Measurements from ENCODE around the gene ARMC3.

ARMC3 gene

GRCh38 chr10:22958338-22958737 is 30.5 kb downstream of the ARMC3 start:
- TF ChIP-seq POU6F1 (CRISPR knock-in tag; IDR thresholded peaks at IDR 0.05; ENCODE audit: borderline replicate concordance, low read depth) (no peak), TSHZ2 (CRISPR knock-in tag; IDR thresholded peaks at IDR 0.05) (no peak), GLIS3 (CRISPR knock-in tag; IDR thresholded peaks at IDR 0.05) (no peak), ZNF70 (CRISPR knock-in tag; IDR thresholded peaks at IDR 0.05) (no peak), CREB5 (CRISPR knock-in tag; IDR thresholded peaks at IDR 0.05; ENCODE audit: low read depth) (no peak), ISL1 (CRISPR knock-in tag; IDR thresholded peaks at IDR 0.05) (no peak), ARNTL (CRISPR knock-in tag; IDR thresholded peaks at IDR 0.05; ENCODE audit: borderline replicate concordance, low read depth) (no peak)
- no peak for ATAC-seq

- TF ChIP-seq ZNF70 (CRISPR knock-in tag; IDR thresholded peaks at IDR 0.05) (no peak), POU6F1 (CRISPR knock-in tag; IDR thresholded peaks at IDR 0.05; ENCODE audit: borderline replicate concordance, low read depth) (no peak), OSR1 (CRISPR knock-in tag; IDR thresholded peaks at IDR 0.05) (no peak), CREB5 (CRISPR knock-in tag; IDR thresholded peaks at IDR 0.05; ENCODE audit: low read depth) (no peak), ARNTL (CRISPR knock-in tag; IDR thresholded peaks at IDR 0.05; ENCODE audit: borderline replicate concordance, low read depth) (no peak), SNAI2 (CRISPR knock-in tag; IDR thresholded peaks at IDR 0.05) (no peak), PPARA (CRISPR knock-in tag; IDR thresholded peaks at IDR 0.05; ENCODE audit: borderline replicate concordance) (no peak), PATZ1 (CRISPR knock-in tag; IDR thresholded peaks at IDR 0.05; ENCODE audit: borderline replicate concordance) (no peak), ZNF8 (CRISPR knock-in tag; IDR thresholded peaks at IDR 0.05) (no peak), BACH2 (CRISPR knock-in tag; IDR thresholded peaks at IDR 0.05; ENCODE audit: borderline replicate concordance) (no peak), GLIS3 (CRISPR knock-in tag; IDR thresholded peaks at IDR 0.05) (no peak), ZFP30 (CRISPR knock-in tag; IDR thresholded peaks at IDR 0.05) (no peak), CSDC2 (CRISPR knock-in tag; IDR thresholded peaks at IDR 0.05) (no peak), TOX (CRISPR knock-in tag; IDR thresholded peaks at IDR 0.05; ENCODE audit: borderline replicate concordance) (no peak), ZNF565 (CRISPR knock-in tag; conservative IDR thresholded peaks at IDR 0.05; ENCODE audit: low read depth) (no peak), ESRRG (CRISPR knock-in tag; IDR thresholded peaks at IDR 0.05) (no peak), ZC3H10 (CRISPR knock-in tag; IDR thresholded peaks at IDR 0.05) (no peak), ISL1 (CRISPR knock-in tag; IDR thresholded peaks at IDR 0.05) (no peak), RARB (CRISPR knock-in tag; IDR thresholded peaks at IDR 0.05) (no peak), ZFP3 (CRISPR knock-in tag; IDR thresholded peaks at IDR 0.05) (no peak)
- ATAC-seq, result no peak
Measured at GRCh38 chr10:22959292-22959691, 31.4 kb downstream of the ARMC3 start.
